HUES64 (cell line): ENCODE data around the gene LMX1B.

Experiments used
- H3K27ac ChIP-seq: 2 replicates; pipeline ENCODE4 v1.7.0; 2013; ENCODE audit warnings: low read depth, low read length, inconsistent platforms
- H3K27me3 ChIP-seq: 2 replicates; pipeline ENCODE4 v1.6.1; 2013; ENCODE audit warnings: mild to moderate bottlenecking, low read length; ENCODE audit not compliant: insufficient read depth
- H3K36me3 ChIP-seq: 2 replicates; pipeline ENCODE4 v1.6.1; 2013; ENCODE audit warnings: mild to moderate bottlenecking, low read length; ENCODE audit not compliant: insufficient read depth
- H3K4me1 ChIP-seq: 2 replicates; pipeline ENCODE4 v1.6.1; 2013; ENCODE audit warnings: mild to moderate bottlenecking, low read length, moderate library complexity; ENCODE audit not compliant: insufficient read depth
- H3K4me3 ChIP-seq: 2 replicates; pipeline ENCODE4 v1.5.1; 2013; ENCODE audit warnings: mild to moderate bottlenecking, low read length, moderate library complexity
- H3K9ac ChIP-seq: 2 replicates; pipeline ENCODE4 v1.6.1; 2013; ENCODE audit warnings: mild to moderate bottlenecking, low read depth, low read length
- H3K9me3 ChIP-seq: 2 replicates; pipeline ENCODE4 v1.6.1; 2013; ENCODE audit warnings: low read depth, low read length; ENCODE audit not compliant: insufficient read depth
- WGBS: fragments of 150-250, 120-280 bp; methylation state at CpG from one replicate; pipeline ENCODE4 v1.1.7; 2013; ENCODE audit warnings: missing lambda C conversion rate; 5-methylcytosine and 5-hydroxymethylcytosine counted together

The LMX1B gene

GRCh38 chr9:126626127-126626925 is 12.6 kb downstream of the LMX1B start:
- H3K27me3 ChIP-seq, result peaks cover 100% of the 10 kb centered on the region
- H3K4me3 ChIP-seq, result peak overlapping the region; percentile 35
- under 1% methylated on average over 56 of the region's 56 CpGs for WGBS

GRCh38 chr9:126626926-126627233 is 13.2 kb downstream of the LMX1B start:
- H3K36me3 ChIP-seq, result no peaks in the 10 kb centered on the region
- H3K27ac ChIP-seq, result no peak overlapping the region
- peaks cover 34% of the 10 kb centered on the region for H3K4me1 ChIP-seq
- H3K27me3 ChIP-seq, result peaks cover 100% of the 10 kb centered on the region
- peak overlapping the region; percentile 35 for H3K4me3 ChIP-seq
- no peaks in the 10 kb centered on the region for H3K9me3 ChIP-seq
- 6% methylated on average over 14 of the region's 14 CpGs for WGBS
- H3K9ac ChIP-seq, result no peak overlapping the region

More at GRCh38 chr9:126626127-126626925, 12.6 kb downstream of the LMX1B start:
- no peaks in the 10 kb centered on the region for H3K36me3 ChIP-seq
- no peaks in the 10 kb centered on the region for H3K9me3 ChIP-seq
- no peak overlapping the region for H3K9ac ChIP-seq
- H3K27ac ChIP-seq, result no peak overlapping the region
- H3K4me1 ChIP-seq, result peaks cover 37% of the 10 kb centered on the region

GRCh38 chr9:126628146-126628545 is 14.4 kb downstream of the LMX1B start:
- Histone ChIP-seq H3K27me3 (peaks cover 100% of the 10 kb centered on the region), H3K4me3 (no peak overlapping the region), H3K9ac (no peak overlapping the region), H3K27ac (no peak overlapping the region), H3K36me3 (no peaks in the 10 kb centered on the region), H3K9me3 (no peaks in the 10 kb centered on the region), H3K4me1 (peaks cover 28% of the 10 kb centered on the region)
- 78% methylated on average over 6 of the region's 7 CpGs for WGBS

- Histone ChIP-seq H3K27me3 (peaks cover 100% of the 10 kb centered on the region), H3K36me3 (no peaks in the 10 kb centered on the region), H3K27ac (no peak overlapping the region), H3K4me1 (peaks cover 21% of the 10 kb centered on the region; the same call in 1 of the 2 replicates), H3K4me3 (no peak overlapping the region), H3K9ac (no peak overlapping the region), H3K9me3 (no peaks in the 10 kb centered on the region)
- WGBS, result 34% methylated on average over 11 of the region's 11 CpGs
These were observed 15.4 kb downstream of the LMX1B start for GRCh38 chr9:126628969-126629674.

- Histone ChIP-seq H3K9me3 (no peaks in the 10 kb centered on the region), H3K27me3 (peaks cover 100% of the 10 kb centered on the region), H3K4me3 (no peak overlapping the region), H3K9ac (no peak overlapping the region), H3K36me3 (no peaks in the 10 kb centered on the region), H3K4me1 (peaks cover 11% of the 10 kb centered on the region; the same call in 1 of the 2 replicates), H3K27ac (no peak overlapping the region)
- WGBS, result 7% methylated on average over 20 of the region's 20 CpGs
These were observed 16.9 kb downstream of the LMX1B start for GRCh38 chr9:126630458-126631237.

- H3K9ac ChIP-seq, result no peak overlapping the region
- peaks cover 100% of the 10 kb centered on the region for H3K27me3 ChIP-seq
- 8% methylated on average over 5 of the region's 6 CpGs for WGBS
These were observed 17.5 kb downstream of the LMX1B start for GRCh38 chr9:126631254-126631653.

GRCh38 chr9:126633881-126634558 is 20.3 kb downstream of the LMX1B start:
- Histone ChIP-seq H3K27me3 (peaks cover 100% of the 10 kb centered on the region), H3K9ac (no peak overlapping the region), H3K4me1 (peaks cover 1% of the 10 kb centered on the region; the same call in 1 of the 2 replicates), H3K4me3 (no peak overlapping the region), H3K9me3 (no peaks in the 10 kb centered on the region), H3K36me3 (no peaks in the 10 kb centered on the region), H3K27ac (no peak overlapping the region)
- 80% methylated on average over 17 of the region's 17 CpGs for WGBS

More at GRCh38 chr9:126631254-126631653, 17.5 kb downstream of the LMX1B start:
- no peak overlapping the region for H3K27ac ChIP-seq
- no peaks in the 10 kb centered on the region for H3K36me3 ChIP-seq
- no peak overlapping the region for H3K4me3 ChIP-seq
- peaks cover 6% of the 10 kb centered on the region; the same call in 1 of the 2 replicates for H3K4me1 ChIP-seq
- H3K9me3 ChIP-seq, result no peaks in the 10 kb centered on the region

- H3K36me3 ChIP-seq, result no peaks in the 10 kb centered on the region
- H3K4me3 ChIP-seq, result no peak overlapping the region
- WGBS, result 86% methylated on average over 8 of the region's 8 CpGs
- H3K9me3 ChIP-seq, result no peaks in the 10 kb centered on the region
- peaks cover 3% of the 10 kb centered on the region; the same call in 1 of the 2 replicates for H3K4me1 ChIP-seq
- no peak overlapping the region for H3K27ac ChIP-seq
- H3K9ac ChIP-seq, result no peak overlapping the region
- peaks cover 100% of the 10 kb centered on the region for H3K27me3 ChIP-seq
These were observed 21.3 kb downstream of the LMX1B start for GRCh38 chr9:126635061-126635460.

GRCh38 chr9:126635661-126636439 is 22.1 kb downstream of the LMX1B start:
- H3K36me3 ChIP-seq, result no peaks in the 10 kb centered on the region
- no peak overlapping the region for H3K9ac ChIP-seq
- no peaks in the 10 kb centered on the region for H3K9me3 ChIP-seq
- no peak overlapping the region for H3K4me3 ChIP-seq
- WGBS, result 67% methylated on average over 3 of the region's 3 CpGs
- H3K4me1 ChIP-seq, result peaks cover 3% of the 10 kb centered on the region; the same call in 1 of the 2 replicates
- no peak overlapping the region for H3K27ac ChIP-seq
- H3K27me3 ChIP-seq, result peaks cover 100% of the 10 kb centered on the region
